GM21723 (cell line): ENCODE measurements around the gene ZNF527.
"Not testable (repeated sequence)": the region's sequence is repeated elsewhere in the genome, so short reads cannot be mapped to it uniquely, and the experiment has no call there.

Experiments used
- ATAC-seq: cut with Tn5 transposase; IDR thresholded peaks from one replicate; pipeline ENCODE4 v1.9.1; 2021; ENCODE audit warnings: mild to moderate bottlenecking, moderate library complexity; ENCODE audit not compliant: unreplicated experiment

Gene ZNF527

GRCh38 chr19:37370880-37371661 is at the start of gene ZNF527:
Gene ZNF527 (plus strand): TSS chr19:37371099. CDS start chr19:37374199, 3,100 bp downstream.
- ATAC-seq = peak; percentile 93

GRCh38 chr19:37329686-37330085 is 41.2 kb upstream of the ZNF527 start:
- ATAC-seq = no peak

- ATAC-seq = no peak
Observed at GRCh38 chr19:37332839-37333238, 38.1 kb upstream of the ZNF527 start.

- ATAC-seq = no peak
Observed at GRCh38 chr19:37333457-37333856, 37.4 kb upstream of the ZNF527 start.

GRCh38 chr19:37334179-37335071 is 36.5 kb upstream of the ZNF527 start:
- peak; percentile 95 for ATAC-seq

GRCh38 chr19:37342753-37343152 is 28.1 kb upstream of the ZNF527 start:
- no peak for ATAC-seq

GRCh38 chr19:37346091-37346490 is 24.8 kb upstream of the ZNF527 start:
- no peak for ATAC-seq

GRCh38 chr19:37348060-37348459 is 22.8 kb upstream of the ZNF527 start:
- ATAC-seq = no peak

GRCh38 chr19:37353968-37354367 is 16.9 kb upstream of the ZNF527 start:
- ATAC-seq = no peak

GRCh38 chr19:37355901-37356300 is 15.0 kb upstream of the ZNF527 start:
- ATAC-seq = no peak

- no peak for ATAC-seq
Observed at GRCh38 chr19:37361994-37362393, 8.9 kb upstream of the ZNF527 start.

GRCh38 chr19:37362733-37363132 is 8.2 kb upstream of the ZNF527 start:
- ATAC-seq = no peak

- ATAC-seq = peak; percentile 23
Observed at GRCh38 chr19:37370386-37370879, 466 bp upstream of the ZNF527 start.

- ATAC-seq = no peak
Observed at GRCh38 chr19:37389234-37389633, 18.3 kb downstream of the ZNF527 start.

GRCh38 chr19:37391399-37391798 is 20.5 kb downstream of the ZNF527 start:
- ATAC-seq = not testable (repeated sequence)

- ATAC-seq = no peak
Observed at GRCh38 chr19:37401078-37401477, 30.2 kb downstream of the ZNF527 start.

GRCh38 chr19:37403403-37403802 is 32.5 kb downstream of the ZNF527 start:
- no peak for ATAC-seq

- ATAC-seq = not testable (repeated sequence)
Observed at GRCh38 chr19:37406140-37406846, 35.4 kb downstream of the ZNF527 start.

GRCh38 chr19:37412700-37413099 is 41.8 kb downstream of the ZNF527 start:
- no peak for ATAC-seq

- ATAC-seq = no peak
Observed at GRCh38 chr19:37413313-37414084, 42.6 kb downstream of the ZNF527 start.
